Skin of body (tissue), 3 donors: ENCODE measurements around the gene DPH1. TPM values are rescaled to one million over a fixed set of nuclear protein-coding genes. Genes with fewer than 3 reads are reported as not detected.

Experiments used
- DNase-seq: peaks from one replicate; lab custom pipeline; 2025; lab: John Stamatoyannopoulos, UW
- small RNA-seq: library from RNA; depleted of rRNA; stranded (forward); fragments of <200 nt; gene quantifications from one replicate; pipeline ENCODE3, GENCODE V24; 2014; ENCODE audit warnings: low replicate concordance
- total RNA-seq: library from RNA; depleted of rRNA; stranded (reverse); fragments of >200 nt; gene quantifications from one replicate; pipeline ENCODE4 v1.2.3, GENCODE V29; 2014

Gene DPH1
- total RNA-seq, 1 donor from 2014 or later: 24.0 TPM

DNA sequence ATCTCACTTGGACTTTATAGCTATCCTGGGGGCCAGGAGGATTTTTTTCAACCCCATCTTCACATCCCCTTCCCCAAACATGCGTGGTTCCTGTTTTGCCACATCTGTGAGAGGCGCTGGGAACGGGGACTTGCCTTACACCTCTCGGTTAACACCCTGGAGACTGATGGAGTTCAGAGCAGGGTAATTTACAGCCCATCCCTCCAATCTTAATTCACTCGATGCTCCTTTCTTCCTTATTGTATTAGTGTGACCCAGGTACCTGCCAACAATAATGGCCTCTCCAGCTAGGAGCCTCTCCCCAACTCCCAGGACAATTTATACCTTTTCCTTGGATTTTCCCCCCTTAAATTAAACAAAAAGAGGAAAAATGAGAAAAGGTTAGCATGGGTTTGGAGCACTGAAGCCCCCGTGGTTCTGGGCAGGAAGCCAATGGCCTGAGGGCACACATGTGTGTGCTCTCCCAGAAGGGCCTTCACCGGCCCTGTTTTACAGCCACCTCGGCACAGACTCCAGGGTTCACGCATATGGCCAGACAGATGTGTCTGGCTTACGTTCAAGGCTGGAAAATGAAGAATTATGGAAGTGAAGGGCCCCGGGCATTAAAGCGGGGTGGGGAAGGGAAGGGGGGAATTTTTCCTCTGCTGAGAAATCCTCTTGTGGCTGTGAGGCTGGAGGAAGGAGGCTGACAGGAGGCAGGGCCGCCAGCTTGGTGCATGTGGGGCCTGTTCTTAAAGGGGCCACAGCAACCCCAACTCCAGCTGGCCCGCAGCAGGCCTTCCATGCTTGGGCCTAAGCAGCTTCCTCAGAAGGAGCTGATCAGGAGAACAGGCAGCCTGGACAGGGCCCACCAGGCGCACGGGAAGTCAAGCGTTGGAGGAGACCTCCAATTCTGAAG is 46.4 kb downstream of the DPH1 start:
- DNase-seq: peak; percentile 73

GRCh38 chr17:2077040-2077439 is 47.1 kb downstream of the DPH1 start:
- no peak for DNase-seq

DNA sequence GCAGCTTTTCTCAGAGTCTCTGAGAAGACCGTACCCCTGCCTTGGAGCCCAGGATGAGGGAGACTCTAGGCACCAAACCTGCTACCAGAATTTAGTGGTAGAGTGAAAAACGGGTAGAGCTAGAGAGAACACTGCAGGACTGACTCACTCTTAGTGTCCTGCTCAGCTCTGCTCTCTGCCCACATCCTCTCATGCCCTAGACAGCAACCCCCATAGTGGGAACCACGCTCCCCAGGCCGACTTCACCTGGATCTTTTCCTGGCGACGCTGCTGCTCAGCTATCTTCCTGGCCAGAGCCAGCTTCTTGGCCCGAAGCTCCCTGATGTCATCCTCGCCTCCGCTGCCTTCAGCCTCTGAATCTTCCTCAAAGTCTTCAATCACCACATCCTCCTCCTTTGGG is 51.6 kb downstream of the DPH1 start:
- no peak for DNase-seq

DNA sequence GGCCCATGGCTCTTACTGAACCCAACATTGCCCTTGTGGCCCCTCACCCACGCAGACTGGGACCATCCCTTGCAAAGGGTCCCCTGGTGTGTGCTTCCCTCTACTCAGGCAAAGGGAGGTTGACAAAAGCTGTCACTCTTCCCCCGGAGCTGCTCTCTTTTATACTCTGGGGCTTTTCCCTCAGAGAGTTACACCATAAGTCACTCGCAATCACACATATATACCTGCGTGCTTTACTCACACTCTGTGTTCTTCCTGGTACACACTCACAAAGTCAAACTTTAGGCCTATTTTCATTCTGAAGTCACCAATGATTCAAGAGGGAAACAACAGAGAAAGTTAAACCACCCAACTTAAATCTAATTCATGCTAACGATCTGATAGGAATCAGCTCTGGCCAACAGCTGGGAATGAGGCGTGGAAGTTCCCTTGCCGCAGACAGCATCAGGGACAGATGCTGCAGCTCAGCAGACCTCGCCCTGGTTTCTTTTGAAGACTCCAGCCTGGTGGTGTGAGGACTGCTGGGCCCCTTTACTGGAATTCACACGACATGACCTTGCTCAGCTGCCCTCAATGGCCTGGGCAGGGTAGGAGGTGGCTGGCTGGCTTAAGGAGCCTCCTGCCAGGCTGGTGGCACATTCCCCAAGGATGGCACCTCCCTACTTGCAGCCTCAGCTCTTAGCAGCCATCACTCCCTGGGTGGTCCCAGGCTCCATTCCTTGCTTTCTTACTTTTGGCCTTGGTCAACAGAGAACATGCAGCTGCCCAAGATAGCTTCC is 52.2 kb downstream of the DPH1 start:
- DNase-seq: peak; percentile 57

GRCh38 chr17:2083613-2084035 is 53.7 kb downstream of the DPH1 start:
- DNase-seq: no peak

DNA sequence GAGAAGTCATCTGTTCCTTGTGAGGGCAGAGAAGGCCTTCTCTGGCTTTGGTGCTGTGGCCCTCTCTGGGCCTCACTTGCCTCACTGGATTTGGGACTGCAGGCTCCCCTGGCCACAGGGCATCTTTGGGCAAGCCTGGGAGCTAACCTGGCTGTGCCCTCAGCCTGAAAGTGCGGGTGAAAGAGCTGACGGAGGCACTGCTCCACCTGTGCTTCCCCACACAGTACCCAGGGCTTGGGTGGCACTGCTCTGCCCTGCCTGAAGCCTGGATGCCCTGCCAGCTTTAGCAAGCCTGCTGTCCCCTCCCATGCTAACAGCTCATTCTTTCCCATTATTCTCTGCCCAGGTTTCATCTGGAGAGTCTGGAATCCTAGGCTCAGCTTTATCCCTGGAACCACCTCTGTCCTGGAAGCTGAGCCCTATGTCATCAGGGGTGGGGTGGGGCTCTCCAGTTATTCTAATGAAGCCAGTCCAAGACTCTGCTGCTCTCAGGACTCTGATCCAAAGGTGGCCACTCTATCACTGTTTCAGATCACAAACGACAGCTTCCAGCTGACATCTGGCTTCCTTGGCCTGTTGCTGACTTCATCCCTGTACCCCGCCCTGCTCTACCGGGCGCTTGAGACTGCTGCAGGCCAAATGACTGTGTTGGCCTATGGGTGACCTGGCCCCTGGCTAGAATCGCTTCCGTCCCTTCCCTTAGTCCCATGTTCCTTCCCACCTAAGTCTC is 54.2 kb downstream of the DPH1 start:
- peak; percentile 71 for DNase-seq

- DNase-seq: peak; percentile 95
These were observed 55.1 kb downstream of the DPH1 start for GRCh38 chr17:2084766-2085647.

DNA sequence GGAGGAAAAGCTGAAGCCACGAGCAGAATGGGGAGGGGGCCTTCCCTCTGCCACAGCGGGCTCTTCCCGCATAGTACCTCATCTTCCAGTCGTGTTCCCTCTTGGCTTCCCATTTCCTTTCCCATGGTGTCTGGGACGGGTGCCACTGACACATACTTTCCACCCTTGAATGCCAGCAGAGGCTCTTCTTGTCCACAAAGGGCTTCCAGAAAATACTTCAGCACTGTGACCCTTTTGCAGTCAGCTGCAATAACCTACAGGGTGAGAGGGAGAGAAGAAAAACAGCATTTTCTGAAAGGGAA is 55.6 kb downstream of the DPH1 start:
- peak; percentile 82 for DNase-seq

DNA sequence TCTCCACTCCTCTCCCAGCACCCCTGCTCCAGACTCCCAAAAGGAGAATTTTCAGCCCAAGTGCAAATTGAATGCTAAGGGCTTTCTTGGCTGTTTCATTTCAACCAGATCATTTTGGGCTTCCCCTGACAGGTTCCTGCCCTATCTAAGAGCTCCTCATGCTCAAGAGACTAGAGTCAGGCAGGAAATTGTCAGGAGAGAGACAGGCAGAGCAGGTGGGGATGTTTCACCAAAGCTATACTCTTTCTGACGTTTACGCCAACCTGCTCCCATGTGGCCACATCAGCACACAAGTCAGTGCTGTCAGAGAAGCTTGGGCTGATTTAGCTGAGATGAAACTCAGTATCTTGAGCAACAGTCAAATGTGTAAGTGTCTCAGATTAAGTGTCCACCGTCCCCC is 56.4 kb downstream of the DPH1 start:
- no peak for DNase-seq

- peak; percentile 46 for DNase-seq
These were observed 57.8 kb downstream of the DPH1 start for GRCh38 chr17:2087597-2088211.

DNA sequence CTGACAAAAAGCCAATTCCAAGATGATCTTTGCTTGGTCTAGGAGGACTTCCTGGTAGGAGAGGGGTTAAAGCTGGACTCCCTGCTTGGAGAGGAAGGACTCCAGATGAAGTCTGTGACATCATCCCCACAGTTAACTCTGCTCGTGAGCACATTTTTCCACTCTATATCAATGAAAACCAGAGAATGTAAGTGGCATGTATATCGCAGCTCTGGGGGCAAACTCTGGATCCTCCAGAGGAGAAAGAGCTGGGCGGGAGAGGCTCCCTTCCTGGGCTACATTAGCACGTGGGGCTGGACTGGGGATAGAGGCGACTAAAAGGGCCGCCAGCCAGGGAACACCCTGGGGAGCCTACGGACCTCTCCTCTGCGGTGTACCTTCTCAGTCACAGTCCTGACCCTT is 59.1 kb downstream of the DPH1 start:
- peak; percentile 88 for DNase-seq

DNA sequence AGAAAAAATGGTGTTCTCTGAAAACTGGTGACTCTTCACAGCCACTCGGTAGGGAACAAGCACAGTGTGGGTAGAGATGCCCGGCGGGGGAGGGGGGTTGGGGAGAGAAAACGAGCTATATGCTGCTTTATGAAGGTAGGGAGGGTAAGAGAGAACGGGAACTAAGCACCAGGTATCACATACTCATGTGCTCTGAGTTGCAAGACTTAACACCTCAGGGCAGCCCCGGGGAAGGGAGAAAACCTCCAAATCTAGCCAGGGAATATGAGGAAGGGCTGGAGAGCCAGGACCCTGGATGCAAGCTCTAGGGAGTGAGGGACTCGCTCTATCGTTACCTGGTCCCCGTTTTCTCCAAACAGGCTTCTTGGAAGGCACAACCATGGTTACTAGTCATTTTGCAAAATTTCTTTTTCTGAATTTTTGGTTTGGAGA is 60.3 kb downstream of the DPH1 start:
- DNase-seq: no peak

GRCh38 chr17:2090804-2091534 is 61.0 kb downstream of the DPH1 start:
- peak; percentile 89 for DNase-seq

- DNase-seq: no peak
These were observed 62.3 kb downstream of the DPH1 start for GRCh38 chr17:2092253-2092652.

- DNase-seq: no peak
These were observed 63.4 kb downstream of the DPH1 start for GRCh38 chr17:2093349-2093748.

Small RNA genes lying within 50 kb of the gene (small RNA-seq; reads per million reads assigned to genes)
- gene AC090617.9: not detected
- 3.6 reads per million, percentile 89 among the genes with 10 or more reads in this experiment for gene MIR132
- gene MIR212: 1.2 reads per million, percentile 81 among the genes with 10 or more reads in this experiment
- not detected for gene OVCA2

Other genes starting within 250 kb of the DPH1 start
- 11.9 TPM for gene SMYD4, start 200.3 kb upstream of the DPH1 start, total RNA-seq
- 37.4 TPM for gene RPA1, start 200.1 kb upstream of the DPH1 start, total RNA-seq
- 3.0 TPM for gene RTN4RL1, start 4.8 kb upstream of the DPH1 start, total RNA-seq
- gene OVCA2, start 11.9 kb downstream of the DPH1 start, total RNA-seq: 12.6 TPM
- gene HIC1, start 24.9 kb downstream of the DPH1 start, total RNA-seq: 13.5 TPM